Gastrocnemius medialis (tissue), 4 donors: Measurements from ENCODE around the gene NUDT13. TPM values are rescaled to one million over a fixed set of nuclear protein-coding genes. Genes with fewer than 3 reads are reported as not detected.

Experiments used
- ATAC-seq, 2 donors: fragments of 150-250 bp; one replicate each; pipeline ENCODE4 v1.9.1; 2016
- DNase-seq, 2 donors: peaks; one replicate each; pipeline ENCODE4 v3.0.0-alpha.2; 2019
- H3K27ac ChIP-seq, 4 donors: fragments of 200-600 bp; sonication (generic); 1 replicate in 1 of 4; 2 replicates in 3 of 4; pipeline ENCODE4 v1.5.1; 2016 to 2018; ENCODE audit warnings: mild to moderate bottlenecking in 2 of 4, moderate library complexity in 1 of 4
- H3K27me3 ChIP-seq, 3 donors: fragments of 200-600 bp; sonication (generic) in 2 of 3; 1 replicate in 1 of 3; 2 replicates in 2 of 3; pipeline versions ENCODE4 v1.5.1 to v1.6.0; 2016 to 2019; ENCODE audit warnings: mild to moderate bottlenecking in 1 of 3, moderate library complexity in 1 of 3
- H3K36me3 ChIP-seq, 2 donors: fragments of 200-600 bp; sonication (generic) in 1 of 2; one replicate each; pipeline ENCODE4 v1.5.1; 2017 to 2018
- H3K4me1 ChIP-seq, 2 donors: fragments of 200-600 bp; sonication (generic) in 1 of 2; one replicate each; pipeline ENCODE4 v1.5.1; 2016 to 2017; ENCODE audit warnings: mild to moderate bottlenecking in 2 of 2
- H3K4me3 ChIP-seq, 4 donors: fragments of 200-600 bp; sonication (generic) in 3 of 4; 1 replicate in 1 of 4; 2 replicates in 3 of 4; pipeline ENCODE4 v1.5.1; 2016 to 2019; ENCODE audit warnings: mild to moderate bottlenecking in 2 of 4
- H3K9me3 ChIP-seq, 3 donors: fragments of 200-600 bp; sonication (generic) in 2 of 3; 1 replicate in 1 of 3; 2 replicates in 2 of 3; pipeline ENCODE4 v1.5.1; 2016 to 2019
- POLR2A ChIP-seq, 2 donors: fragments of 450-650 bp; IDR thresholded peaks; one replicate each; pipeline ENCODE4 v1.6.1; 2017; ENCODE audit warnings: antibody characterized with exemption in 2 of 2, mild to moderate bottlenecking in 2 of 2, moderate library complexity in 2 of 2
- in situ Hi-C, 4 donors: fragments of 200-750 bp; cut with MboI; loops; one replicate each; pipeline versions ENCODE4 v1.15.0 to v1.8.0; 2017; ENCODE audit warnings: low sequenced_read_pairs in 4 of 4
- intact Hi-C: fragments of 100-400 bp; cut with DNase I; formaldehyde crosslinking; loops from one replicate; pipeline ENCODE4 v1.15.1; 2023; ENCODE audit warnings: low total_unique reads
- total RNA-seq, 4 donors: library from RNA; depleted of rRNA; stranded (reverse); fragments of >200 nt; gene quantifications; one replicate each; pipeline versions ENCODE4 v1.1.0 to v1.2.3, GENCODE V29; 2016
- TF ChIP-seq, protein P1 (sequence below), 5 experiments: fragments of 450-650 bp in 3 of 5; fragments of 200-600 bp in 2 of 5; sonication (generic) in 2 of 5; IDR thresholded peaks in 4 of 5; conservative IDR thresholded peaks in 1 of 5; 1 replicate in 4 of 5; 2 replicates in 1 of 5; pipeline ENCODE4 v1.5.1; 2016 to 2019; ENCODE audit warnings: antibody characterized with exemption in 5 of 5, mild to moderate bottlenecking in 3 of 5, moderate library complexity in 3 of 5

NUDT13 gene
- total RNA-seq, 4 donors from 2014 or later = 1.7 to 5.3 (median 2.0) TPM

DNA sequence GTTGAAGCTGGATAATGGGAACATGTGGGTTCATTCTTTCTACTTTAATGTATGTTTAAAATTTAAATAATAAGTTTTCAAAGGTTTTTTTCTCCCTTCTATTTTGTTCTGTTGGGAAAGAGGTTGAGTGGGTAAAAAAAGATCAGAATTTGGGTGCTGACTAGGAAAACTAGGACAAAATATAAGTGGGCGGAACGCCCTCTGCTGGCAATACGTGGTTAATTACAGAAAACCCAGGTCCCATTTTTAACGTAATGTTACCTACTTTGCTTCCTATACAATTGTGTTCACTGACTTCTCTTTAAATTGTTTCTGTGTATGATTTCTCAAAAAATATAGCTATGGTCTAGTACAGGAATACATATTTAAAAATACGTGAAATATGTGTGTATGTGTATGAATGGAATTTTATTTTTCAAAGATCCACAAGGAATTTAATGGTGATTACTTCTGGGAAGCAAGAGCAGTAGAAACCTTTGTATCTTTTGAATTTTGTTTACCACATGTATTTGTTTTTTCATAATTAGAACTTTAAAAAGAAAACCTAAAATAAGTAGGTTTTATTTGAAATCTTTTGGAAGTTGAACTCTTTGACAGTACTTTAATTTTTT lies 48.9 kb downstream of the NUDT13 start:
- ATAC-seq (peak in 1 of 2 donors; percentile 64), DNase-seq (peak; percentile 7 to 50)
- H3K27ac ChIP-seq = peak overlapping the region in 3 of 4 donors; percentile 6 to 19 (median 19)
- H3K4me3 ChIP-seq = no peak overlapping the region
- in situ Hi-C loops = loop anchor here (25.0 kb wide), 2 partner anchors 97 to 797 kb away; partner anchors contain the start of gene DNAJB12 (in 4 of the 4)
- peaks cover 0 to 37% of the 10 kb centered on the region in 2 donors for H3K36me3 ChIP-seq
- no peaks in the 10 kb centered on the region for H3K9me3 ChIP-seq
- intact Hi-C loops = loop anchor here (1.0 kb wide), 1 partner anchor 63 kb away; the partner anchor contains the start of gene P4HA1
- TF ChIP-seq, protein P1, sequence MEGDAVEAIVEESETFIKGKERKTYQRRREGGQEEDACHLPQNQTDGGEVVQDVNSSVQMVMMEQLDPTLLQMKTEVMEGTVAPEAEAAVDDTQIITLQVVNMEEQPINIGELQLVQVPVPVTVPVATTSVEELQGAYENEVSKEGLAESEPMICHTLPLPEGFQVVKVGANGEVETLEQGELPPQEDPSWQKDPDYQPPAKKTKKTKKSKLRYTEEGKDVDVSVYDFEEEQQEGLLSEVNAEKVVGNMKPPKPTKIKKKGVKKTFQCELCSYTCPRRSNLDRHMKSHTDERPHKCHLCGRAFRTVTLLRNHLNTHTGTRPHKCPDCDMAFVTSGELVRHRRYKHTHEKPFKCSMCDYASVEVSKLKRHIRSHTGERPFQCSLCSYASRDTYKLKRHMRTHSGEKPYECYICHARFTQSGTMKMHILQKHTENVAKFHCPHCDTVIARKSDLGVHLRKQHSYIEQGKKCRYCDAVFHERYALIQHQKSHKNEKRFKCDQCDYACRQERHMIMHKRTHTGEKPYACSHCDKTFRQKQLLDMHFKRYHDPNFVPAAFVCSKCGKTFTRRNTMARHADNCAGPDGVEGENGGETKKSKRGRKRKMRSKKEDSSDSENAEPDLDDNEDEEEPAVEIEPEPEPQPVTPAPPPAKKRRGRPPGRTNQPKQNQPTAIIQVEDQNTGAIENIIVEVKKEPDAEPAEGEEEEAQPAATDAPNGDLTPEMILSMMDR (IDR thresholded peaks at IDR 0.05 in 4 of 5, conservative IDR thresholded peaks at IDR 0.05 in 1 of 5) = peak; percentile 69 to 80 (median 75)
- no peak for TF ChIP-seq POLR2A (IDR thresholded peaks at IDR 0.05)
- H3K27me3 ChIP-seq = no peaks in the 10 kb centered on the region
- H3K4me1 ChIP-seq = peaks cover 7 to 31% of the 10 kb centered on the region in 2 donors

DNA sequence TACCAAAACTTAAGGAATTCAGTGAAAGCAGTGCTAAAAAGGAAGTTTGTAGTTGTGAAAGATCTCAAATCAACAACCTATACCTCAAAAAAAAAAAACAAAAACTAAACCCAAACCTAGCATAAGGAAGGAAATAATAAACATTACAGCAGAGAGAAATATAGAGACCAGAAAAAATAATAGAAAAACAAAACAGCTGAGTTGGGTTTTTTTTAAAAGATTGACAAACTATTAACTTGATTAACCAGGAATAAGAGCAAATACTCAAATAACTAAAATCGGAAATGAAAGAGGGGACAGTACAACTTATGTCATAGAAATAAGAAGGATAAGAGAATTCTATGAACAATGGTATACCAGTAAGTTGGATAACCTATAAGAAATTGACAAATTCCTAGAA lies 50.8 kb downstream of the NUDT13 start:
- Histone ChIP-seq H3K27ac (no peak overlapping the region), H3K4me3 (no peak overlapping the region), H3K36me3 (peaks cover 0 to 31% of the 10 kb centered on the region in 2 donors), H3K27me3 (no peaks in the 10 kb centered on the region), H3K4me1 (peaks cover 7 to 40% of the 10 kb centered on the region in 2 donors), H3K9me3 (no peaks in the 10 kb centered on the region)
- no peak for TF ChIP-seq POLR2A (IDR thresholded peaks at IDR 0.05)
- TF ChIP-seq, protein P1 (IDR thresholded peaks at IDR 0.05 in 4 of 5, conservative IDR thresholded peaks at IDR 0.05 in 1 of 5) = no peak
- ATAC-seq (no peak), DNase-seq (no peak)
- in situ Hi-C loops = loop anchor here (10.0 to 25.0 kb wide), 3 partner anchors 66 to 799 kb away; partner anchors contain the start of genes DNAJB12 (in 4 of the 4) and P4HA1 (in 2 of the 4)
- intact Hi-C loops = no loop called here

DNA sequence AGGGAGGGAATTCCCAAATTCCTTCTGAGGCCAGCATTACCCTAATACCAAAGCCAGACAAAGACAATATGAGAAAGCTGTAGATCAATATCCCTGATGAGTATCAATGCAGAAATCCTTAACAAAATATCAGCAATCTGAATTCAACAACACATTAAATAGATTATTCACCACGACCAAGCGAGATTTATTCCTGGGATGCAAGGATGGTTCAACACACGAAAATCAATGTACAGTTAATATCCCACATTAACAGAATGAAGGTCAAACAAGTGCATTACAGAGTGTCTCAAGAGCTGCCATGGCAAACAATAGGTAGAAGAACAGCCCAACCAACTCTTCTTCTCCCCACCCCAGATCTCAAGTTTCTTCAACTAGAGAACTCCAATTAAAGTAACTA lies 51.4 kb downstream of the NUDT13 start:
- Histone ChIP-seq H3K27ac (no peak overlapping the region), H3K9me3 (no peaks in the 10 kb centered on the region), H3K27me3 (no peaks in the 10 kb centered on the region), H3K4me1 (peaks cover 7 to 45% of the 10 kb centered on the region in 2 donors), H3K36me3 (peaks cover 0 to 26% of the 10 kb centered on the region in 2 donors), H3K4me3 (no peak overlapping the region)
- ATAC-seq (no peak), DNase-seq (no peak)
- in situ Hi-C loops = loop anchor here (10.0 to 25.0 kb wide), 3 partner anchors 67 to 799 kb away; partner anchors contain the start of genes DNAJB12 (in 4 of the 4) and P4HA1 (in 2 of the 4)
- intact Hi-C loops = no loop called here
- no peak for TF ChIP-seq POLR2A (IDR thresholded peaks at IDR 0.05)
- TF ChIP-seq, protein P1 (IDR thresholded peaks at IDR 0.05 in 4 of 5, conservative IDR thresholded peaks at IDR 0.05 in 1 of 5) = no peak

DNA sequence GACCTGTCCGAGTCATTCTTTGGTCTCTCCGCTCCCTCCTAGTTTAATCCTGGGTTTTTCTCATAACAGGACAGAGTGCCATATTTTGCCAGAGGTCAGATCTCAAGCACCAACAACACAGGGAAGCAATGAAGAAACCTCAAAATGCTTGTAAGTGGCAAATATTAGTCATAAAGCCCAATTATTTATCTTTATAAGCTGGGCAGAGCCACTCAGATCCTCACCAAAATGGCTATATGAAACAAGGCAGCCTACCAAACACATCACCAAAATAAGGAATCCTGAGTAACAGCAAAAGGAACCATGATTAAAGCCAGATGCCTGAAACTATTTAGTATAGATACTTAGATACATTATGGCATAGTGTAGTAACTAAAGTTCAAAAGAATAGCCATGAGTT lies 52.8 kb downstream of the NUDT13 start:
- H3K27me3 ChIP-seq = no peaks in the 10 kb centered on the region
- ATAC-seq (no peak), DNase-seq (no peak)
- no peak for TF ChIP-seq POLR2A (IDR thresholded peaks at IDR 0.05)
- TF ChIP-seq, protein P1 (IDR thresholded peaks at IDR 0.05 in 4 of 5, conservative IDR thresholded peaks at IDR 0.05 in 1 of 5) = no peak
- peak overlapping the region in 2 of 4 donors; percentile 6 to 7 for H3K27ac ChIP-seq
- H3K9me3 ChIP-seq = no peaks in the 10 kb centered on the region
- peaks cover 0 to 24% of the 10 kb centered on the region in 2 donors for H3K36me3 ChIP-seq
- no peak overlapping the region for H3K4me3 ChIP-seq
- in situ Hi-C loops (loop anchor here (10.0 to 25.0 kb wide), 3 partner anchors 68 to 801 kb away; partner anchors contain the start of genes DNAJB12 (in 4 of the 4) and P4HA1 (in 2 of the 4)), intact Hi-C loops (no loop called here)
- peaks cover 13 to 53% of the 10 kb centered on the region in 2 donors for H3K4me1 ChIP-seq
